SK-N-SH treated with all-trans-retinoic acid at 6 μM for 48 hours (cell line): ENCODE data around the gene GRAMD1C.

Experiments
- ATAC-seq: fragments of 200-7000 bp; cut with Tn5 transposase; 3 replicates; pipeline ENCODE4 v1.9.1; 2020; ENCODE audit warnings: mild to moderate bottlenecking, moderate library complexity
- ARNTL ChIP-seq: fragments of 450-650 bp; formaldehyde crosslinking; IDR thresholded peaks from 2 replicates; pipeline ENCODE4 v1.5.0; 2020; ENCODE audit warnings: low read depth, mild to moderate bottlenecking, moderate library complexity, borderline replicate concordance
- BACH2 ChIP-seq: fragments of 250-450 bp; sonication (Bioruptor Pico); IDR thresholded peaks from 2 replicates; pipeline ENCODE4 v1.9.0; 2021; ENCODE audit warnings: mild to moderate bottlenecking, borderline replicate concordance
- CREB5 ChIP-seq: fragments of 250-450 bp; sonication (Bioruptor Pico); IDR thresholded peaks from 2 replicates; pipeline ENCODE4 v1.5.1; 2020; ENCODE audit warnings: low read depth, mild to moderate bottlenecking, moderate library complexity
- CSDC2 ChIP-seq: fragments of 250-450 bp; sonication (Bioruptor Pico); IDR thresholded peaks from 2 replicates; pipeline ENCODE4 v1.5.0; 2020; ENCODE audit warnings: mild to moderate bottlenecking, moderate library complexity
- ESRRG ChIP-seq: fragments of 250-450 bp; sonication (Bioruptor Pico); IDR thresholded peaks from 2 replicates; pipeline ENCODE4 v1.6.1; 2021; ENCODE audit warnings: mild to moderate bottlenecking
- GLIS3 ChIP-seq: fragments of 250-450 bp; sonication (Bioruptor Pico); IDR thresholded peaks from 2 replicates; pipeline ENCODE4 v1.5.0; 2020; ENCODE audit warnings: mild to moderate bottlenecking, moderate library complexity
- ISL1 ChIP-seq: fragments of 250-450 bp; sonication (Bioruptor Pico); IDR thresholded peaks from 2 replicates; pipeline ENCODE4 v2.1.2; 2022; ENCODE audit warnings: mild to moderate bottlenecking, moderate library complexity
- OSR1 ChIP-seq: fragments of 250-450 bp; sonication (Bioruptor Pico); IDR thresholded peaks from 2 replicates; pipeline ENCODE4 v1.8.0; 2022; ENCODE audit warnings: moderate library complexity, mild to moderate bottlenecking, inconsistent platforms
- PPARA ChIP-seq: fragments of 250-450 bp; sonication (Bioruptor Pico); IDR thresholded peaks from 2 replicates; pipeline ENCODE4 v1.5.0; 2020; ENCODE audit warnings: mild to moderate bottlenecking, borderline replicate concordance
- RARB ChIP-seq: fragments of 250-450 bp; sonication (Bioruptor Pico); IDR thresholded peaks from 2 replicates; pipeline ENCODE4 v1.8.0; 2021; ENCODE audit warnings: mild to moderate bottlenecking, moderate library complexity
- SNAI2 ChIP-seq: fragments of 250-450 bp; sonication (Bioruptor Pico); IDR thresholded peaks from 2 replicates; pipeline ENCODE4 v1.5.0; 2020; ENCODE audit warnings: mild to moderate bottlenecking, moderate library complexity
- TCF4 ChIP-seq: fragments of 250-450 bp; sonication (Bioruptor Pico); IDR thresholded peaks from 2 replicates; pipeline ENCODE4 v1.8.0; 2021; ENCODE audit warnings: mild to moderate bottlenecking, moderate library complexity, borderline replicate concordance
- TOX ChIP-seq: fragments of 250-450 bp; sonication (Bioruptor Pico); IDR thresholded peaks from 2 replicates; pipeline ENCODE4 v1.8.0; 2021; ENCODE audit warnings: mild to moderate bottlenecking, moderate library complexity, borderline replicate concordance
- TSHZ2 ChIP-seq: fragments of 250-450 bp; sonication (Bioruptor Pico); IDR thresholded peaks from 2 replicates; pipeline ENCODE4 v1.5.0; 2020; ENCODE audit warnings: mild to moderate bottlenecking, moderate library complexity
- ZC3H10 ChIP-seq: fragments of 250-450 bp; sonication (Bioruptor Pico); IDR thresholded peaks from 2 replicates; pipeline ENCODE4 v1.5.1; 2021; ENCODE audit warnings: mild to moderate bottlenecking, moderate library complexity
- ZFP3 ChIP-seq: fragments of 250-450 bp; sonication (Bioruptor Pico); IDR thresholded peaks from 2 replicates; pipeline ENCODE4 v1.5.0; 2020; ENCODE audit warnings: mild to moderate bottlenecking, moderate library complexity
- ZFP30 ChIP-seq: fragments of 450-650 bp; formaldehyde crosslinking; IDR thresholded peaks from 2 replicates; pipeline ENCODE4 v1.5.0; 2022; ENCODE audit warnings: mild to moderate bottlenecking, moderate library complexity
- ZNF565 ChIP-seq: fragments of 450-650 bp; formaldehyde crosslinking; conservative IDR thresholded peaks from 2 replicates; pipeline ENCODE4 v1.5.0; 2020; ENCODE audit warnings: low read depth, mild to moderate bottlenecking, moderate library complexity
- ZNF70 ChIP-seq: fragments of 450-650 bp; formaldehyde crosslinking; IDR thresholded peaks from 2 replicates; pipeline ENCODE4 v1.5.0; 2020; ENCODE audit warnings: mild to moderate bottlenecking, moderate library complexity
- ZNF8 ChIP-seq: fragments of 450-650 bp; formaldehyde crosslinking; IDR thresholded peaks from 2 replicates; pipeline ENCODE4 v1.5.0; 2020; ENCODE audit warnings: mild to moderate bottlenecking, moderate library complexity
- TF ChIP-seq, protein P1 (sequence below): fragments of 250-450 bp; sonication (Bioruptor Pico); IDR thresholded peaks from 2 replicates; pipeline ENCODE4 v1.8.0; 2020; ENCODE audit warnings: mild to moderate bottlenecking, moderate library complexity, borderline replicate concordance
- TF ChIP-seq, protein P2 (sequence below): fragments of 250-450 bp; sonication (Bioruptor Pico); IDR thresholded peaks from 2 replicates; pipeline ENCODE4 v1.8.0; 2021; ENCODE audit warnings: low read depth, mild to moderate bottlenecking, moderate library complexity, borderline replicate concordance

Gene GRAMD1C

GRCh38 chr3:113914646-113915045 lies 76.1 kb downstream of the GRAMD1C start:
- ATAC-seq: peak; percentile 88
- TF ChIP-seq, protein P1, sequence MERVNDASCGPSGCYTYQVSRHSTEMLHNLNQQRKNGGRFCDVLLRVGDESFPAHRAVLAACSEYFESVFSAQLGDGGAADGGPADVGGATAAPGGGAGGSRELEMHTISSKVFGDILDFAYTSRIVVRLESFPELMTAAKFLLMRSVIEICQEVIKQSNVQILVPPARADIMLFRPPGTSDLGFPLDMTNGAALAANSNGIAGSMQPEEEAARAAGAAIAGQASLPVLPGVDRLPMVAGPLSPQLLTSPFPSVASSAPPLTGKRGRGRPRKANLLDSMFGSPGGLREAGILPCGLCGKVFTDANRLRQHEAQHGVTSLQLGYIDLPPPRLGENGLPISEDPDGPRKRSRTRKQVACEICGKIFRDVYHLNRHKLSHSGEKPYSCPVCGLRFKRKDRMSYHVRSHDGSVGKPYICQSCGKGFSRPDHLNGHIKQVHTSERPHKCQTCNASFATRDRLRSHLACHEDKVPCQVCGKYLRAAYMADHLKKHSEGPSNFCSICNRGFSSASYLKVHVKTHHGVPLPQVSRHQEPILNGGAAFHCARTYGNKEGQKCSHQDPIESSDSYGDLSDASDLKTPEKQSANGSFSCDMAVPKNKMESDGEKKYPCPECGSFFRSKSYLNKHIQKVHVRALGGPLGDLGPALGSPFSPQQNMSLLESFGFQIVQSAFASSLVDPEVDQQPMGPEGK: no peak
- no peak for TF ChIP-seq ZFP30 (CRISPR knock-in tag)
- TF ChIP-seq ESRRG (CRISPR knock-in tag): no peak
- TF ChIP-seq ZNF70 (CRISPR knock-in tag): no peak
- no peak for TF ChIP-seq ZNF8 (CRISPR knock-in tag)
- TF ChIP-seq ZNF565 (CRISPR knock-in tag): no peak
- TF ChIP-seq CREB5 (CRISPR knock-in tag): no peak
- TF ChIP-seq SNAI2 (CRISPR knock-in tag): no peak
- TF ChIP-seq ZFP3 (CRISPR knock-in tag): no peak
- no peak for TF ChIP-seq CSDC2
- no peak for TF ChIP-seq ARNTL (CRISPR knock-in tag)
- TF ChIP-seq OSR1 (CRISPR knock-in tag): no peak
- TF ChIP-seq PPARA (CRISPR knock-in tag): no peak
- TF ChIP-seq ZC3H10: no peak

DNA sequence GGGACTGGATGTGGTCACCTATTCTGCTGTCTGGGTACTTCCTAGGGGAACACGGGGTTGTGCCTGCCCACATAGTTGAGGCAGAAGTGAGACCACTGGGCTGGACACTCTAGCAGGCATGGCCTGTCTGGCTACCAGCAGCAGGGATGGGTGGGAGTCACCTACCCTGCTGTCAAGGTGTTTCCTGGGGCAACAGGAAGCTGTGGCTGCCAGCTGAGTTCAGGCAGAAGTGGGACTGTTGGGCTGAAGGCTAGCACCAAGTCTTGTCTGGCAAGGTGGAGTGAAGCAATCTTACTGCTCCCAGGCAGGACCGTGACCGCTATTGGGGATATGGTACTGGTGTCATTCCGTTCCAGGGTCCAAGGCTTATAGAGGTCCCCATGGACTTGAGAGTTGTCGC lies 89.0 kb downstream of the GRAMD1C start:
- TF ChIP-seq ZC3H10 (no peak), TOX (no peak), RARB (no peak), BACH2 (CRISPR knock-in tag) (no peak), ZNF565 (CRISPR knock-in tag) (no peak), ARNTL (CRISPR knock-in tag) (no peak), SNAI2 (CRISPR knock-in tag) (no peak), TSHZ2 (no peak), ZNF70 (CRISPR knock-in tag) (no peak)
- ATAC-seq: no peak

DNA sequence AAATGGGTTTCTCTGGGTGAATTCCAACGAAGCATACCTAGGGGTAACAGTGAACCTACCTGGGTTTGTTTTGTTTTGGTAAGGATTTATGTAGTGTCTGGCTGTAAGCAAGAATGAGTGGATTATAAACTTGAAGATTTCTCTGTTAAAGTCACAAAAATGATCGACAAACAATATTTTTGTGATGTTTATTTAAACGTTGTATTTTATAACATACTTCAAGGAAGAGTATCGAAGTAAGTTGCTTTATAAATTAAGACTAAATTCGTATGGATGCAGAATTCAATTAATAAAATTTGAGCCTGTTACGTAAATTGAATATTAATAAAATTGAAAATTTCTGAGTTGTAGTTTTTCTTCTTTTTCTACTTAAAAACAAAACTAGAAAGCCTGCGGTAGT lies 108.2 kb downstream of the GRAMD1C start:
- no peak for ATAC-seq
- TF ChIP-seq PPARA (CRISPR knock-in tag) (no peak), CREB5 (CRISPR knock-in tag) (no peak), ISL1 (CRISPR knock-in tag) (no peak), ZNF8 (CRISPR knock-in tag) (no peak), TOX (no peak), ZNF565 (CRISPR knock-in tag) (no peak), TCF4 (CRISPR knock-in tag) (no peak), BACH2 (CRISPR knock-in tag) (no peak), TSHZ2 (no peak), CSDC2 (no peak), GLIS3 (no peak), ZFP3 (CRISPR knock-in tag) (no peak), ARNTL (CRISPR knock-in tag) (no peak), OSR1 (CRISPR knock-in tag) (no peak), ESRRG (CRISPR knock-in tag) (no peak)
- TF ChIP-seq, protein P2, sequence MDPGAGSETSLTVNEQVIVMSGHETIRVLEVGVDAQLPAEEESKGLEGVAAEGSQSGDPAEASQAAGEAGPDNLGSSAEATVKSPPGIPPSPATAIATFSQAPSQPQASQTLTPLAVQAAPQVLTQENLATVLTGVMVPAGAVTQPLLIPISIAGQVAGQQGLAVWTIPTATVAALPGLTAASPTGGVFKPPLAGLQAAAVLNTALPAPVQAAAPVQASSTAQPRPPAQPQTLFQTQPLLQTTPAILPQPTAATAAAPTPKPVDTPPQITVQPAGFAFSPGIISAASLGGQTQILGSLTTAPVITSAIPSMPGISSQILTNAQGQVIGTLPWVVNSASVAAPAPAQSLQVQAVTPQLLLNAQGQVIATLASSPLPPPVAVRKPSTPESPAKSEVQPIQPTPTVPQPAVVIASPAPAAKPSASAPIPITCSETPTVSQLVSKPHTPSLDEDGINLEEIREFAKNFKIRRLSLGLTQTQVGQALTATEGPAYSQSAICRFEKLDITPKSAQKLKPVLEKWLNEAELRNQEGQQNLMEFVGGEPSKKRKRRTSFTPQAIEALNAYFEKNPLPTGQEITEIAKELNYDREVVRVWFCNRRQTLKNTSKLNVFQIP (CRISPR knock-in tag): no peak
- TF ChIP-seq, protein P1: no peak
